NCI-H2196 (cell line): ENCODE data around the gene EVC2.

ENCODE experiments used
- DNase-seq: peaks from one replicate; lab custom pipeline; 2025; ENCODE audit not compliant: unreplicated experiment; lab: John Stamatoyannopoulos, UW

Gene EVC2

GRCh38 chr4:5715357-5715756 is 7.0 kb upstream of the EVC2 start:
- DNase-seq, result no peak

DNA sequence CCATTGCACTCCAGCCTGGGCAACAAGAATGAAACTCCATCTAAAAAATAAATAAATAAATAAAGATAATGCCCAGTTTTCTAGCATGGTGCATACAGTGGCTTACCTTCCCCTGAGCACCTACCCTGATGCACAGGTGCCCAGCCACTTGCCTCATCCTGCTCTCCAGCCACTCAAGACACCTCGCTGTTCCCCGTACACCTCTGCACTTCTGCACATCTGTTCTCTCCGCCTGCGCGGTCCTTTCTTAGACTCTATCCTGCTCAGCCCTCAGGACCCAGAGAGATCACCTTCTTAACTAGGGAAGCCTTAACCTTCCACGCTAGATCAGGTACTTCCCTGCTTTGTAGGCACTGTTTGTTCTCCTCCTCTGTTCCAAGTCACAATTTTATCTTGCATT is 5.5 kb upstream of the EVC2 start:
- no peak for DNase-seq

DNA sequence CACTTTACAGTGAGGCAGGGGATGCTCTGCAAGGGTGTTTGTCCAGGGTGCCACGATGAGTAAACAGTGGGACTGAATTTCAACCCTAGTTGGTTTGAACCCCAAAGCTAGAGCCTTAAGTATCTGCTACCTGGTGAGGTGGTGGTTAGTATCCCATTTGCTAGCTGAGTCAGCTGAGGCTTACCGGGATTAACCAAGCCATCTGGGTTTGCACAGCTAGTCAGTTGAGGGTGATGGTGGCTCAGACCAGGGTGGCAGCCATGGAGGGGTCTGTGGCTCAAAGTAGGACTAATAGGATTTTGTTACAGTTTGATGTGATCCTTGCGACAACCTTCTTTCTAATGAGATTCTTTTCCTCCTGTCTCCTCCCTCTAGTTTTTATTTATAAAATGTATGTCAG is 4.6 kb upstream of the EVC2 start:
- DNase-seq, result no peak

DNA sequence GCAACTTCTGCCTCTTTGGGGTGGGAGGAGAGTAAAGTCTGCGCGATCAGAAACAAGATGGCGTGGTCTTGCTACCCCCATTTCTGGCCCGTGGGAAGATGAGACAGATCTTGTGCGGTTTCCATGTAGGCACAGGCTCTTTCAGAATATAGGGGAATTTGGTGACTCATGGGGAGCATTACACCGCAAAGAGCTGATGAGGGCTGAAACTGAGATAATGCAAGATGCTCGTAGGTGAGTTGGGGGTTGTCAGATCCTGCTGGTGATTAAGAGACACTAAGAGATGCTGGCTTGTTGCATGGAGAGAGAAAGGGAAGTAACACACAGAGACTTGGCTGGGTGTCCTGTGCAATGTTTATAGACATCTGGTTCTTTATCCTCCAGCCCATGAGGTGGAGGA is 4.2 kb upstream of the EVC2 start:
- no peak for DNase-seq

DNA sequence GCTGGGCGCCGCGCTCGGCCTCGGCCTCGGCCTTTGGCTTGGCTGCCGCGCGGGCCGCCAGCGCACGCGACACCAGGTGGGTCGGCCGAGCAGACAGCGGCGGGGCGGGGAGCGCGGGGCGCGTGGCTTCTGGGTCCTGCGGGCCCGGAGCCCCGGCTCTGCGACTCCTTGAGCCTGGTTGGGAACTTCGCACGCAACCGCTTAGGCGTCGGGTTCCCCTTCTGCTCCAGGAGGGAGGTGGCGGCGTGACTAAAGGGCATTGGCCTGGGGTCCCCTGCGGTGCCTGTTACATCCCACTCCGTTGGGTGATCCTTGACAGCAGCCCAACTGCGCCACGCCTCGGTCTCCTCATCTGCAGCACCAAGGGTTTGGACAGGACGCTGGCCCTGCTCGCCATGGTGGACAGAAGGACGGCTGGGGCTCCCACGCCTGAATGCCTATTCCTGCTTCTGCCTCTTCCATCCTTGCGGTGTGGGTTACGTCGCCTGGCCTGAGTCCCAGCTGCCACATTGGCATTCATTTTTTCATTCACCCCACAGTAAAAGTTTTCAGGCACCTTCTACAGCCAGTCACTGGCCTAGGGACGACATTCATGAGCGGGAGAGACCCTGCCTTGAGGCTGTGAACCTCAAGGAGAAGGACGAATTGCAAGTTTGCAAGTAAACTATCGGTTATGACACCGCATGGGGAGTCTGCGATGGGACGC is 3.3 kb upstream of the EVC2 start:
- no peak for DNase-seq

- DNase-seq, result peak; percentile 26
Observed at GRCh38 chr4:5710961-5711478, 2.7 kb upstream of the EVC2 start, which contains the start of gene EVC. TSS of gene EVC (plus strand) at chr4:5711201. CDS start at chr4:5711381, 180 bp downstream.

DNA sequence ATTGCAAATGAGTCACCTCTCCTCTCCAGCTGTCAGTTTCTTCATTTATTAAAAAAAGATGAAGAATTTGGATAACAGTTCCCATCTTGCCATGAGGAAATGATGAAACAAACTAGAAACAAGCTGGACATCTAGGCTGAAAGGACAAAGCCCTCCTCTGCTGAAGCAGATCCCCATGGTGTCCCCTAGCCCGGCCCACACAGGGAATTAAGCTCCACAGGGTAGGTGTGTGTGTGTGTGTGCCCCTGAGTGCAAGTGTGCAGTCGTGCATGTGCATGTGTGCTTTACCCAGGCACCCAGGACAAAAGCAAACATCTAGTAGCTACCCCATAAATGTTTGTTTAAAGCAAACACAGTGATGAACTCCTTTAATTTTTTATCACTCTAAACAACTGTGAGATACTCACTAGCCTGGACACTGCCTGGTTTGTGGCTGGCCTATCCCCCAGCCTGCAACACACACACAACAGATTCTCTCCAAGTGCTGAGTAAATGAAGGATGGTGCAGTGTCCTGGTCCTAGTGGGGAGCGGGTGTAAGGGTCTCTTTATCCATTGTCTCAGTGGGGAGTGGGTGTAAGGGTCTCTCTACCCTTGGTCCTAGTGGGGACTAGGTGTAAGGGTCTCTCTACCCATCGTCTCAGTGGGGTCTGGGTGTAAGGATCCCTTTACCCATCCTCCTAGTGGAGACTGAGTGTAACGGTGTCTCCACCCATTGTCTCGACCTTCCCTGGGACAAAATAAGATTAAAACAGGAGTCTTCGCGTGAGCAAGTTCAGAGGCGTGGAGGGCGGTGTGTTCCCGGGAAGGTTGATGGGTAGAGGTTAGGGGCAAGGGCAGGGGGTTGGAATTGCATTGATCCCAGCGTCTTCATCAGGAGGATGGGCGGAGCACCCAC is 2.0 kb upstream of the EVC2 start:
- DNase-seq, result no peak

GRCh38 chr4:5709207-5709575 is 832 bp upstream of the EVC2 start:
- DNase-seq, result no peak

DNA sequence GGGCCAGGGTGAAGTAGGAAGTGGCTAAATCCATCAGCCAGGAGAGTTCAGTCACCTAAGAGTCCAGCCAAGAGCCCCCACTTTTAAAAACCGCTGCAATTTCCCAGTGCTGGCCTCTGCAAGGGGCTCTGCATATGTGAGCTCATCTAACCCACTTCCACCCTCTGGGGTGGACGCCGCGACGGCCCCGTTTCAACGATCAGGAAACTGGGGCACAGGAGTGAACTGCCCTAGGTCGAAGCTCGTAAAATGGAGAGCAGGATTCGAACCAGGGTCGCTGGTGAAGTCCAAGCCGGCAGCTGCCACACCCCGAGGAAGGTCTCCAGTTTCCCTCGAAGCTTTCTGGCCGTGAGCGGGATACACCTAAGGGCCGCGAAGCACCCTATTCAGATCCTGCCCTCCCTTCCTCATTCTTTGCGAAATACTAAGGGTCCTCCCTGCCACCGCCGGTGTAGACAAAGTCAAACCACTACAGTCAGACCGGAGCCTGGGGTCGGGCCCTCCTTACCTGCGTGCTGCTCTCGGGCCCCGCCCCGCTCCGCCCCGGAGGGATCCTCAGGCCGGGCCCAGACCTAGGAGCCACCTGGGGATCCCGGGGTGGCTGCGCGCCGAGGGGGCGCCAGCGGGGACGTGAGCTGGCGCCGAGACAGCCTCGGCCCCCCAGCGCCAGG is 446 bp downstream of the EVC2 start:
- DNase-seq, result no peak

- DNase-seq, result no peak
Observed at GRCh38 chr4:5707366-5707765, 993 bp downstream of the EVC2 start.

DNA sequence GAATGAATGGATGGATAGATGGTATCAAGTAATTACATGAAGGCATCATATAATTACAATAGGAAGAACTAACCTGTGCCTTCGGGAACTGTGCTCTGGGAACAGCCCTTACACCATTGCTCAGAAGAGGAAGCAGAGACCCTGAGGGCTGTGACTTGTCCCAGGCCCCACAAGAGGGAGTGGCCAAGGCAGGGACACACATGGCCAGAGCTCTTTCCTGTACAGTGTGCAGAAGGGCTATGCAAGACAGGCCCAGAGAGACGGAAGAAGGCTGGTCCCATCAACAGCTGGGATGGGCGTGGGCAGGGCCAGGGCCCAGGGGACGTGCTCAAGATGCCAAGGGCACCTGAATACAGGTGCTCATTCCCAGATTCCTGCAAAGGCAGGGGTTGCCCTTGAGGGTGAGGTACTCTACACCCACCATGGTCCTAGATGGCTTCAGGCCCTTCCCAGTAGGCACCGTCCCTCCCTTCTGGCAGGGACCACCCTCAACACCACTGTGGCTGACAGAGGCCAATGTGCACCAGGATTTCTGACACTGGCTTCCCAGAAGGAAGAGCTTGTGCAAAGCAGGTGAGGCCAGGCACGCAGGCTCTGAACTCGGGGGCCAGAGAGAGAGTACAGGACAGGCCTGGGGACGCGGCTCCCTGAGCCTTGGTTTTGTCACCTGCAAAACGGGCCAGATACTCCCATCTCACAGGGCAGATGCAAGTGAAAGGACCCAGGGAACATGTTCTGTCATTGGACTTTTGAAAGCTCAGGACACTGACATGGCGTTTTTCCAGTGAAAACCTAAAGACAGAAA is 1.7 kb downstream of the EVC2 start:
- DNase-seq, result no peak

DNA sequence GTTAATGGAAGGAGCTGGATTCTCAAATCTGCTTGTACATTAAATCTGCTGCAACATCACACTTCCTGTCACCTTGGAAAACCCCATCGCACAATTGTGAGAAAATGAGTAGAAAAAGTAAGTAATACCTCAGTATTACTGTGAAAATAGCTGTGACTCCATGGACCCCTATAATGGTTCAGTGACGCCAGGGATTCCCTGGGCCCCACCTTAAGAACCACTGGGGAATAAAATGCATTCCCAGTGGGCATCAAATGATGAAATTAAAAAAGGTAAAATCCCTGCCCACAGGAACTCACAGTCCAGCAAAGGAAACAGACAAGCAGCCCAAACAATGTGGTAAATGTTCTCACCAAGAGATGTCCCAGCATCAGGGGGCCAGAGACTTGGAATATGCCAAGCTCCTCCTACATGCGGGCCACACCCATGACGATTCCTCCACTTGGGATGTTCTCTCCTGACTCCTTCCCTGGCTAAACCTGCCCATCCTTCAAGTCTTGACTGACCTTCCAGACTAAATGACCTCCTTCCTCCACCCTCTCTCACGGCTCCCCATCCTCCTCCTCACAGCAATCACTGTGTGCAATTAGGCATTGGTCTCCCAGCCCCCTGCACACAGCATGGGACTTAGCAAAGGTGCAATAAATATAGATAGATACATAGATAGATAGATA is 2.6 kb downstream of the EVC2 start:
- no peak for DNase-seq

DNA sequence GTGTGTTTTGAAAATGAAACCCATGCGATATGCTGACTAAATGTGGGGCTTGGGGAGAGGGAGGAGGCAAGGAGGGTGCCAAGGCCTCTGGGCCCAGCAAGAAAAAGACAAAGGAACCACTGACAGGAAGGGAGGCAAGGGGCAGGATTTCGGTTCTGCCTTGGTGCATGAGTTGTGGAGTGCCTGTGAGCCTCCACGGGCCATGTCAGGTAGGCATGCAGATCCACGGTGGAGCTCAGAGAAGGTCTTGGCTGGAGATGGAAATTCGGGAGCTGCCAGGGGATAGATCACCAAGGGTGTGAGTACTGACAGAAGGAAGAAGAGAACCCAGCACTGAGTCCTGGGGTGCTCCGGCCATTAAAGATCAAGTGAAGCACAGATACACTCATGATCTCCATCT is 4.1 kb downstream of the EVC2 start:
- no peak for DNase-seq

DNA sequence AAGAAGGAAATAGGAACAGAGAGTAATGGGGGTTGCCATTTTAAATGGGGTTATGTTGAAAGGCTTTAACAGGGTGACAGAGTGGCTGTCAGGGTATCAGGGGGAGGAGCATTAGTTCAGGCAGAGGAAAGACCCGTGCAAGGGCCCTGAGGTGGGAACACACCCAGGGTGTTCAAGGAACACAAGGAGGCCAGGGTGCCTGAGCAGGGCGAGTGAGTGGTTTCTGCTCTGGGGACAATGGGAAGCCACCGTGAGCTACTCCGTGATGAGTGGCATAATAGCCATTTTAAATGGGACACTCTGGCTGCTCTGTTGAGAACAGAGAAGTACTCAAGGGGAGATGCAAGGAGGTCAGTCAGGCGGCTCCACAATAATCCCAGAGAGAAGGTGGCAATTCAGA is 4.5 kb downstream of the EVC2 start:
- no peak for DNase-seq

GRCh38 chr4:5701971-5702370 is 6.4 kb downstream of the EVC2 start:
- no peak for DNase-seq

GRCh38 chr4:5700459-5700858 is 7.9 kb downstream of the EVC2 start:
- no peak for DNase-seq

- no peak for DNase-seq
Observed at GRCh38 chr4:5696341-5696740, 12.0 kb downstream of the EVC2 start.

DNA sequence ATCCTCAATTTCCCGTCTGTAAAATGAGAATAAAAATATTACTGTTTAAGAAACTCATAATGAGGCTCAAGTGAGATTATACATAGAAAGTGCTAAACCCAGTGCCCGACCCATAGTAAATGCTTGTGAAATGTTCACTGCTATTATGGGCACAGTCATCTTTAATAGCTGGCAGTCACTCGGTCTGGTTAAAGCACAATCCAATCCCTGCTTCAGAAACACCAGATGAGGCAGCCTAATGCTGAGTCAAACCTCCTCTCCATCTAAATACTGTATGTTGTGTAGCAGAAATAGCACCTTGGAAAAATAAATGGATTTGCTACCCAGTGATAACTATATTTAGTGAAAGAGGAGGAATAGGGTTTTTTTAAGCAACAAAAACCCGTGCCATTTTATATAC is 14.5 kb downstream of the EVC2 start:
- no peak for DNase-seq

GRCh38 chr4:5691491-5692132 is 16.7 kb downstream of the EVC2 start:
- no peak for DNase-seq

- no peak for DNase-seq
Observed at GRCh38 chr4:5689065-5689464, 19.3 kb downstream of the EVC2 start.
